Peyer's patch (tissue), 4 donors: ENCODE results near the gene ACTL7B.

ENCODE experiments used
- POLR2A ChIP-seq, 2 donors: fragments of 450-650 bp; IDR thresholded peaks; one replicate each; pipeline ENCODE4 v1.5.1; 2017; ENCODE audit warnings: antibody characterized with exemption in 2 of 2, mild to moderate bottlenecking in 2 of 2, moderate library complexity in 2 of 2
- TF ChIP-seq, protein P1 (sequence below), 6 experiments: fragments of 450-650 bp in 4 of 6; fragments of 200-600 bp in 2 of 6; sonication (generic) in 1 of 6; IDR thresholded peaks; one replicate each; pipeline ENCODE4 v1.5.1; 2017 to 2019; ENCODE audit warnings: antibody characterized with exemption in 6 of 6, mild to moderate bottlenecking in 3 of 6, moderate library complexity in 1 of 6

DNA sequence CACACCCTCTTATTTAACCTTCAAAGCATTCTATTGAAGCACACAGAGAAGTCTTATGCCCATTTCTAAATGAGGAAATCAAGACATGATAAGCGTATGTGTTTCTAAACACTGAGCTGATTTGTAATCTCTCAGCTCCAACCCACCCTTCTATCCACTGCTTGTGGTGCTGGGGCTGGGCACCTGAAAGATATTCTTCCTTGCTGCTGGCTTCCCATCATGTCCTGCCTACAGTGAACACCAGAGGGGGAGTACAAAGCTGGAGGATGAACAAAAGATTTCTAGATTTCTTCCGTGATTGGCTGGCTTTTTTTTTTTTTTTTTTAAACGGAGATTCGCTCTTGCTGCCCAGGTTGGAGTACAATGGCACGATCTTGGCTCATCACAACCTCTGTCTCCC is 20.6 kb upstream of the ACTL7B start:
- TF ChIP-seq, protein P1, sequence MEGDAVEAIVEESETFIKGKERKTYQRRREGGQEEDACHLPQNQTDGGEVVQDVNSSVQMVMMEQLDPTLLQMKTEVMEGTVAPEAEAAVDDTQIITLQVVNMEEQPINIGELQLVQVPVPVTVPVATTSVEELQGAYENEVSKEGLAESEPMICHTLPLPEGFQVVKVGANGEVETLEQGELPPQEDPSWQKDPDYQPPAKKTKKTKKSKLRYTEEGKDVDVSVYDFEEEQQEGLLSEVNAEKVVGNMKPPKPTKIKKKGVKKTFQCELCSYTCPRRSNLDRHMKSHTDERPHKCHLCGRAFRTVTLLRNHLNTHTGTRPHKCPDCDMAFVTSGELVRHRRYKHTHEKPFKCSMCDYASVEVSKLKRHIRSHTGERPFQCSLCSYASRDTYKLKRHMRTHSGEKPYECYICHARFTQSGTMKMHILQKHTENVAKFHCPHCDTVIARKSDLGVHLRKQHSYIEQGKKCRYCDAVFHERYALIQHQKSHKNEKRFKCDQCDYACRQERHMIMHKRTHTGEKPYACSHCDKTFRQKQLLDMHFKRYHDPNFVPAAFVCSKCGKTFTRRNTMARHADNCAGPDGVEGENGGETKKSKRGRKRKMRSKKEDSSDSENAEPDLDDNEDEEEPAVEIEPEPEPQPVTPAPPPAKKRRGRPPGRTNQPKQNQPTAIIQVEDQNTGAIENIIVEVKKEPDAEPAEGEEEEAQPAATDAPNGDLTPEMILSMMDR (IDR thresholded peaks at IDR 0.05) = no peak
- no peak for TF ChIP-seq POLR2A (IDR thresholded peaks at IDR 0.05)
